ENCODE data around the gene GATA5.
"Not testable (repeated sequence)": the region's sequence is repeated elsewhere in the genome, so short reads cannot be mapped to it uniquely, and the experiment has no call there.

The GATA5 gene

DNA sequence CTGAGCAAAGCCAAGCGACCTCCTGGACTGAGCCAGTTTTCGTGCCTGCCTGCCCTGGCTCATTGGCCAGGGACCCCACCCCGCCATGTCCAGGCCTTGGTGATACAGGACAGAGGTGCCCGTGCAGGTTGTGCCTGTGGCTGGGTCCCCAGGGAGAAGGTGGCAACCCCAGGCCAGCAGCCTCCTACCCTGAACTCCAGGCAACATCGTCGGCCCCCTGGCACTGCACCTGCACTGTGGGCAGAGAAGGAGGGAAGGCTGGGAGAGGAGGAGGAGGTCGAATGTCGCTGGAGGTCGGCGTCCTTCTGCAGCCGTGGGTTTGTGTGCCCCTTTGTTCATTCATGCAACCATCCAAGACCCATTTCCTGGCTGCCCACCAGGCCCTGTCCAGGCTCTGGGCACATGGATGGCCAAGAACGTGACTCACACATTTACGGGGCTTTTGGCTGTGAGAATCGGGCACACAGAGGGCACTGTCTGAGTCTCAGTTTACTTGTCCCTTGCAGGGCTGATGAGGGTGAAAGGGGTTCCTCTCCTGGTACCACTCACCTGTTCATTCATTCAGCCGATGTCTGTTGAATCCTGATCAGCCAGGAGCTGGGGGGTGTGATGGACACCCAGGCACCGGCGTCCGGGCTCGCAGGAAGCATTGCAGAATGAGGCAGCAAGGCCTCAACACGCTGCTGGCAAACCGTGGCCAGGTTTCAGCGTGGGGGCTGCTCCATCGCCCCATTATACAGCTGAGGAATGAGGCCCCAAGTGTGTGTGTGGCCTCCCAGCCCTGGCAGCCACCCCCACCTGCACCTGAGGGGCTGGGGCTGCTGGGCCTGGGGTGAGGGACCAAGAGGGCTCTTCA is 46.1 kb downstream of the GATA5 start:
- DNase-seq (ENCODE audit: low spot score): no peak

DNA sequence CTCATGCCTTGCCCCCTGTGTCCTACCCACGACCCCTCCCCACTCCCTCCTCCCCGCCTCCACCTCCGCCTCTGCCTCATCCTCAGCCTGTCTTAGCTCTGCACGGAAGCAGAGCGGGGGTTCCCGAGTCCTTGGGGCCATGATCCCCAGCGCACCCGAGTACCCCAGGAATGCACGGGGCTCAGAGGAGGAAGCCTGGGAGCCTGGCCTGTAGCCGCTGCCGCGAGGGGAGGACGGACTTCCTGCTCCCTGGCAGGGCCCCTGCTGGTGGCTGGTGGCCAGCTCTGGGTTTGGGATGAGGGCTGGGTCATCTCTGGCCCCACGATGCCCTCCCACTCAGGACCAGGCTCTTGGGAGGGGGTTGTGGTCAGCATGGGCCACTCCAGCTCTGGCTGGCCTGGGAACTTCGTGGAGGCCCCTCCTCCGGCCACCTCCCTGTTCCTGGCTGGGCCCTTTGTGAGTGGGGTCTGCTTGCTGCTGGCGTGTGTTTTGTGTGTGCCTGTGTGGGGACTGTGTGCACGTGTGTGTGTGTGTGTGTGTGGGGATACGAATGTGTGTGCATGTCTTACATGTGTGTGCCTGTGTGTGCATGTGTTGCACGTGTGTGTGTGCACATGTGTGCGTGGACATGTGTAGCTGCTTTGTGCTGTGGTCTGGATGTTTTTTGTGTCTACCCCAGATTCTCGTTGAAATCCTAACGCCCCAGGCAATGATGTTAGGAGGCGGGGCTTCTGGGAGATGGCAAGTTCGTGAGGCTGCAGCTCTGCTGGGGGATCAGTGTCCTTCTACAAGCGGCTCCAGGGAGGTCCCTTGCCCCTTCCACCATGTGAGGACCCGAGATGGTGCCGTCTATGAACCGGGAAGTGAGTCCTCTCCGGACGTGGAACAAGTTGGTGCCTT is 47.1 kb downstream of the GATA5 start:
- no peak for DNase-seq (ENCODE audit: low spot score)

DNA sequence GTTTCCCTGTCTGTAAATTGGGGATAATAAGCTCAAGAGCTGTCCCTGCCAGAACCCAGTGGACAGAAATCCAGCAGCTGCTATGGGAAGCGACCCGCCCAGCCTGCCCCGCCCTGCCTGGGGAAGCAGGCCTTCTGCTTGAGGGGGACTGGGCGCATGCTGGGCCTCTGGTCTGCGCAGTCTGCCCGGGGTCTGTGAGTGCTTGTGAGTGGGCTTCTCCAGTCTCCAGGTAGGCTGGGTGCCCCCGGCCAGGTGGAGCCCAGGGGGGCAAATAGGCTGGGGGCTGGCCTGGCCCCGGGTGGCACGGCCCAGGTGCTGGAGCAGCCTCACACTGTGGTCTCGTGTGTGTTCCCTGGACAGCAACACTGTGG is 47.8 kb downstream of the GATA5 start:
- DNase-seq (ENCODE audit: low spot score): no peak

DNA sequence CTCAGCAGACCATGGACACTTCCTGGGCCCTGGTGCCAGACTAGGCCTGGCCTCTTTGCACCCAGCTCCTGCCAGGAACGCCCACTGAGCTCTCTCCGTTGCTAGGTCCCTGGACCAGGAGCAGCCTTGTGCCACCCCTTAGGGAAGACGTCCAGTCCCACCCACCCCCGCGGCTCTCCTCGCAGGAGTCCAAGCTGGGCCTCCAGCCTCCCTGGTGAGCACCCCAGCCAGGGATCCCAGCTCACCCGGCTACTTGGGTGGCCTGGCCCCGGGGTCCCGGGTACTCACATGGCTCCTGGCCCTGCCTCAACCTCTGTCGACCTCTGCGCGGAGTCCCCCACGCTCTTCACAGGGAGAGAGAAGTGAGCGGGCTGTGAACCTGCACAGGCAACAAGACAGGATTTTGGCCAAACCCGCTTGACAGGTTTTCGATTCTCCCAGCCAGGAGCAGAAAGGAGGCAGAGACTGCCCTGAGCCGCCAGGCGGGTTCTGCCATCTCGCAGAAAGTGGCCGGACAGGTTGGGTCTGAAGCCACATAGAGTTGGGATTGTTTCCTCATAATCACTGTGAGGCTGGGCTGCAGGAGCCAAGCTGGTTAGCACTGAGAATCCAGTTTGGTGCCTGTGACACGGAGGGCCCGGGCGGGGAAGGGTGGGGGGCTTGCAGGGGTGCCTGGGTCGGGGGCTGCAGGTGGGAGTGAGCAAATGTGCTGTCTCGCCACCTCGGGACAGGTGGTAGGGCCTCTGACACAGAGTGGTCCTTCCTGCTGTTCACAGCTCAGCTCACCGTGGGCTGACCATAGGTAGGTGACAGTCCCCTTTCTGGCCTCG is 48.4 kb downstream of the GATA5 start, which contains the start of gene RBBP8NL:
Gene RBBP8NL (minus strand): TSS at position 368 of the 830 bp plus-strand sequence. CDS start 7,892 bp downstream, outside the sequence.
- no peak for DNase-seq (ENCODE audit: low spot score)

DNA sequence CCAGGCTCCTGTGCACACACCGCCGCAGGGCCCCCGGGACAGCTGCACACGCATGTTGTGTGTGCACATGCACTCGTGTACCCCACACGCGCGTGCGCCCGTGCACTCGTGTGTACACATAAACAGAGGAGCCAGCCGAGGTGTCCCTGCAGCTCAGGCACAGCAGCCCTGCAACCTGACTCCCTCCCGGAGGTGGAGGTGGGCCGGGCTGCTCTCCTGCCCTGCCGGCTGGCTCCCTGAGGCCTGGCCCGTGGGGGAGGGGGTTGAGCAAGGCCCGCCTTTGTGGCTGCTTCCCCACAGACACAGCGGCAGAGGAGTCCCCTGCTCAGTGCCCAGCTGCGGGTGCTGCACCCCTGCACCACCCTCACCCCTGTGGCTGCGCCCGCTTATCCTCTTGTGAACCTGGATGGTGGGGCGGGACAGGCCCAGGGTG is 49.1 kb downstream of the GATA5 start:
- no peak for DNase-seq (ENCODE audit: low spot score)

DNA sequence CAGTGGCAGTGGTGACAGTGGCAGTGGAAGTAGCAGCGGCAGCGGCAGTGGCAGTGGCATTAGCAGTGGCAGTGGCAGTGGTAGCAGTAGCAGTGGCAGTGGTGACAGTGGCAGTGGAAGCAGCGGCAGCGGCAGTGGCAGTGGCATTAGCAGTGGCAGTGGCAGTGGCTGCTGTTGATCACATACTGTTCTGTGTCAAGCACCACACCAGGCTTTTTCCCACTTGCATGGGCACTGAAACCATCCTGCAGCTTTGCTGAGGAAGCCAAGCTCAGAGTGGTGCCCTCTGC is 49.8 kb downstream of the GATA5 start:
- DNase-seq (ENCODE audit: low spot score): not testable (repeated sequence)

DNA sequence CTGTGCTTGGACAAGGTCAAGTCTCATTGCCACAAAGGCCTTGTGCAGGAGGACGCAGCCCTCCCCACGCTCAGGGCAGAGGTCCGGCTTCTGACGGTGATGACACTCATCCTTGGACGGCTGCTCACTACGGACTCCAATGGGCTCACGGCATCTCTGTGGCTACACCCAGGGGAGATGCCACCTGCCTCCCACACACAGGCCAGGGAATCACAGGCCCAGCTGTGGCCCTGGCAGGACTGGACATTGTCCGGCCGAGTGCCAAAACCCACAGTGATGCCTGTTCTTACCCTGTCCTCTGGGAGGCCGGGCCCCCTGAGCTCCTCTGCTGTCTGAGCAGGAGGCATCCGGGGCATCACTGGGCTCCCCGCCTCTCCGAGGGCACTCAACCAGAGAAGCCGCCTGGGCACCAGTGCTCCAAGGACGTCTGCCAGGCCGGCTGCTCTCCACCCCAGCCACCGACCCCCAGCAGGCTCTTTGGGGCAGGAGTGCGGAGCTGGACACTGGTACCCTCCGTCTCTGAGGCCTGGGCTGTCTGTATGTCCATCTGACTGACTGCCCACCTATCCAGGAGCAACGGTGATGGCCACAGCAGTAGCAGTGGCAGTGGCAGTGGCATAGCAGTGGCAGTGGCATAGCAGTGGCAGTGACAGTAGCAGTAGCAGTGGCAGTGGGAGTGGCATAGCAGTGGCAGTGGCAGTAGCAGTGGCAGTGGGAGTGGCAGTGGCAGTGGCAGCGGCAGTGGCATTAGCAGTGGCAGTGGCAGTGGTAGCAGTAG is 50.3 kb downstream of the GATA5 start:
- no peak for DNase-seq (ENCODE audit: low spot score)

DNA sequence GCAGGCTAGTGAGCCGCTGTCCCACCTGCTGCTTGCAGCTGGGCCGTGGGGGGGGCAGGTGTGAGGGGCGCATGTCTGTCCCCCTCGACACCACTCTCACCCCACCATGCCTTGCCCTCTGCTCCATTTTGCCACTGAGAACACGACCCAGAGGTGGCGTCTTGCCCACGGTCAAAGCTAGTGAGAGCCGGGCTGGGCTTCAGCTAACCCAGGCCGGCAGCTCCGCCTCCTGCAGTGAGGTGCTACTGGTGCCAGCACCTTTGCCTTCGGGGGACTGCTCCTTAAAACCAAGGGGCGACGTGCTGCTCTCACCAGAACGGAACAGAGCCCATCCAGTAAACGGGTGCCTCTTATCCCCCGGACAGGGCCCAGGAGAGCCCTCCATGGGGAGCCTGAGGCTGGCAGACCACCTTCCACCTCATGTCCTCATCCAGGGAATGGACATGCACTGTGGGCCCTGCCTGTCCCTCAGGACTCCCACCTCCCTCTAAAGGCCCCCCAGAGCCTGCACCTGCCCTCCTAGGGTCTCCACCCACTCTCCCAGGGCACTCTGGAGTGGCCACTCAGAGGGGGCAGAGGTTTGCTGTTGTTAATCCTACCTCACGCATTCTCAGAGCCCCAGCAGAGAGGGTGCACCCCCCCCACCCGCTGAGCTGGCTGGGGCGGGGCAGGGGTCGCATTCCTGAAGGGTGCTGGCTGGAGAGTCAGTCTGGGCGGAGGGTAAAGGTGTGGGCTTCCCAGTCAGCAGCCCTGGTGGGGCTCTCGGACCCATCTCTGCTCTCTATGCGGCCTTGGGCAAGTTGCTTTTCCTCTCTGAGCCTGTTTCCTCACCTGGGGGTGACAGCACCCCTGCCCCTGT is 51.3 kb downstream of the GATA5 start:
- DNase-seq (ENCODE audit: low spot score): no peak

DNA sequence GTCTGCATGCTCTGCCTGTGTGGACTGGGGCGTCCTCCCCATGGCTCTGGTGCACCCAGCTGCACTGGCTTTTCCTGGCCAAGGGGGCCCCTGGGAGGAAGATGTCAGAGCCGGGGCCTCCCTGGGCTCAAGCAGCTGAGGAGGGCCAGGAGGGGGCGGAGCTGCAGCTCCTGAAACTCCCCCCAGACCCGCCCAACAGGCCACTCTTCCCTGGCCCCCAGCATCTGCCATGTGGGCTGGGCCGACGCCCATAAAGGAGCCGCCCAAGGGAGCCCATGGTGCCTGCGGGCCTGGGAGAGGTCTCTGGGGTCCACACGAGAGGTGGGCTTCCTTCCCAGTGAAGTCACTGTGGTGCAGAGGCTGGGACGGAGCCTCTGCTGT is 52.5 kb downstream of the GATA5 start:
- DNase-seq (ENCODE audit: low spot score): no peak

DNA sequence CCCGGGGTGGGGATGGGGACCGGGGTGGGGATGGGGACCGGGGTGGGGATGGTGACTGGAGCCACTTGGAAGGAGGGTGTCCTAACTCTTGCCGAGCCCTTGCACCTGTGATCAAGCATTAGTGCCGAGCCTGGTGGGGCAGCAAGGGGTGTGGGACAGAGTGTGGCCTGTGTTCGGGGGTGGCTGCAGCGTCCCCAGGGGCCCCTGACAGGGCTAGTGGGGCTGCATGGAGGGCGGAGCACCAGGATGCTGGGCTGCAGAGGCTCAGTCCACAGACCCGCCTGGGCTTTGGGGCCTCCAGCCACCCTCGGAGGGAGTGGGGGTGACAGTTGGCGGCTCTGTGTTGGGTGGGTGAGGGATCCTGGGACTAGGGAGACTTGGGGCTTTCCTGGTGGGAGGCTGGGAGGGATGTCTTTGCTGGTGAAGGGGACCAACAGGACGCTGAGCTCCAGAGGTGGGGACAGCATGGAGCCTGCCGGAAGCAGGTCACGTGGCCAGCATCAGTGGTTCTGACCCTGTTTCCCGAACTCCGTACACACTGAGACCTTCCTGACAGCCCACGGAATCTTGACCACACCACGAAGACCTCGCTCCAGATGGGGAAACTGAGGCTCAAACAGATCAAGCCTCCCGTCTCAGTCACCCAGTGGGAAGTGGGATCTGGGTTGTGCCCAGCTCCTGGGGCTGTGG is 53.0 kb downstream of the GATA5 start:
- no peak for DNase-seq (ENCODE audit: low spot score)

DNA sequence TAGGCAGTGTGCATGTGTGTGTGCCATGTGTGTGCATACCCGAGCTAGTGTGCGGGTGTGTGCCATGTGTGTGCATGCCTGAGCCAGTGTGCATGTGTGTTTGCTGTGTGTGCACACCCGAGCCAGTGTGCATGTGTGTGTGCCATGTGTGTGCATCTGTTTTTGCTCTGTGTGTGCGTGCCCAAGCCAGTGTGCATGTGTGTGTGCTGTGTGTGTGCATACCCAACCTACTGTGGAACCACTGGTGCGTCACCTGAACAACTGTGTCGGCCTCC is 54.1 kb downstream of the GATA5 start:
- no peak for DNase-seq (ENCODE audit: low spot score)

DNA sequence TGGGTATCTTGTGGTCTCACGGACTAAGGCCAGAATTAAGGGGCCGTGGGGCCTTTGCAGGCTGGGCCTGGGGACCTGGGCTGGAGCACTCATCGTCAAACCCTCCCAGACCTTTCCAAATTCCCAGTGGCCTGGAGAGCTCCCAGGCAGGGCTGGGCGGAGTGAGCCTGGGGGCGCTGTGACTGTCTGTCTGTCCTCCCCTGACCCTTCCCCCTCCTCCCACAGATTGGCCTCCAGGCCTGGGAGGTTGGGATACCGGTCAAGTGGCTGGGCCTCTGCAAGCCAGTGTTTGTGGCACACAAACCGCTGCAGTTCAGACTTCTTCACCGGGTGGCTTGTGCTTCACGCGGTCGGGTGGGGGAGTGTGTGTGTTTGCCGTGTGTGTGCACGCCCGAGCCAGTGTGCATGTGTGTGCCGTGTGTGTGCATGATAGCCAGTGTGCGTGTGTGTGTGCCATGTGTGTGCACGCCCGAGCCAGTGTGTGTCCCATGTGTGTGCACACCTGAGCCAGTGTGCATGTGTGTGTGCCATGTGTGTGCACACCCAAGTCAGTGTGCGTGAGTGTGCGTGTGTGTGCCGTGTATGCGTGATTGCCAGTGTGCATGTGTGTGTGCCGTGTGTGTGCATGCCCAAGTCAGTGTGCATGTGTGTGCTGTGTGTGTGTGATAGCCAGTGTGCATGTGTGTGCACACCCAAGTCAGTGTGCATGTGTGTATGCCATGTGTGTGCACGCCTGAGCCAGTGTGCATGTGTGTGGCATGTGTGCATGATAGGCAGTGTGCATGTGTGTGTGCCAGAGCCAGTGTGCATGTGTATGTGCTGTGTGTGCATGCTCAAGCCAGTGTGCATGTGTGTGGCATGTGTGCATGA is 54.7 kb downstream of the GATA5 start:
- DNase-seq (ENCODE audit: low spot score): no peak

DNA sequence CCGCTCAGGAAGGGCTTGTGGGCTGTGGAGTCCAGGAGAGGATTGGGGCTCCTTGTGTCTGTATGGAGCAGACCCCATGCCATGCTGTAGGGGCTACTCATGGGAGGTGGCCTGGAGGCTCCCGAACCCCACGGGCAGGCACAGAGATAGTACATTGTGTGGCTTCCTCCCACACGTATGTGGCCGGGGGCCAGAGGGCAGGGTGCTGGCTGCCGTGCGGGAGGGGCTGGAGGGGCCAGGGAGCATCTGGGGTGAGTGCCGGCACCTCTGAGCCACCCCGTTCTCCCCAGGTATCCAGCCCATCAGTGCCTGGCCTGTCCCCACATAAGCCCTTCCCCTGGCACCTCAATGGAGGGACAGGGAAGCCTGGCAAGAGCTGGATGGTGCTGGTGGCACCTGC is 56.0 kb downstream of the GATA5 start:
- DNase-seq (ENCODE audit: low spot score): no peak

DNA sequence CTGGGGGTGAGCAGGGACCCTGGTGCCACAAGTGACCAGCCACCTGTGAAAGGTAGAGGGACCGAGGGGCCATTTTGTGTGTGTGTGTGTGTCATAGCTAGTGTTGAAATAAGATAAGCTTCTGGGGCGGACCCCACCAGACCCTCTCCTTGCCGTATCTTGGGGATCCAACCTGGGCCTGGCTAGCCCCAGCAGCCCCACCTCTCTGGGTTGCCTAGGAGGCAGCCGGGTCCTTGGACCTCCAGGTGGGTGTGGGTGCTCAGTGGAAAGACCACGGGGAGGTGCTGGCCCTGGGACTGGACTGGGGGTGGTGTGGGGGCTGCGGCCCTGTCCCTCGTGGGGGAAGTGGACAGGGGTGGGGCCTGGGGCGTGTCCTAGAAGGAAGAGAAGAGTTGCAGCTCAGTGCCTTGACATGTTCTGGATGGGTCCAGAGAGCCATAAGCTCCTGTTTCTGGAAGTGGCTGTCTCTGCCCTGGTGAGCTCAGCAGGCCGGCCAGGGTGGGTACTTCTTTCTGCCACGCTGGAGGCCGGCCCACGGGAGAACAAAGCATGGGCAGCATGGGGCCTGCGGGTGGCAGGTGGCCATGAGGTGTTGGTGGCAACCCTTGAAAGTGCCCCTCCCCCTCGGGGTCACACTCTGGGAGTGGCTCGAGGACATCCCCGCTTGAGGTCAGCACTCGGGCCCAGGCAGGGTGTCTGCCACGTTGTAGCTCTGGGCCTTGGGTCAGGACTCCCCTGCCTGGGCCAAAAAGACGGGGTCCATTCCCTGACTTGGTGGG is 56.9 kb downstream of the GATA5 start:
- DNase-seq (ENCODE audit: low spot score): no peak

DNA sequence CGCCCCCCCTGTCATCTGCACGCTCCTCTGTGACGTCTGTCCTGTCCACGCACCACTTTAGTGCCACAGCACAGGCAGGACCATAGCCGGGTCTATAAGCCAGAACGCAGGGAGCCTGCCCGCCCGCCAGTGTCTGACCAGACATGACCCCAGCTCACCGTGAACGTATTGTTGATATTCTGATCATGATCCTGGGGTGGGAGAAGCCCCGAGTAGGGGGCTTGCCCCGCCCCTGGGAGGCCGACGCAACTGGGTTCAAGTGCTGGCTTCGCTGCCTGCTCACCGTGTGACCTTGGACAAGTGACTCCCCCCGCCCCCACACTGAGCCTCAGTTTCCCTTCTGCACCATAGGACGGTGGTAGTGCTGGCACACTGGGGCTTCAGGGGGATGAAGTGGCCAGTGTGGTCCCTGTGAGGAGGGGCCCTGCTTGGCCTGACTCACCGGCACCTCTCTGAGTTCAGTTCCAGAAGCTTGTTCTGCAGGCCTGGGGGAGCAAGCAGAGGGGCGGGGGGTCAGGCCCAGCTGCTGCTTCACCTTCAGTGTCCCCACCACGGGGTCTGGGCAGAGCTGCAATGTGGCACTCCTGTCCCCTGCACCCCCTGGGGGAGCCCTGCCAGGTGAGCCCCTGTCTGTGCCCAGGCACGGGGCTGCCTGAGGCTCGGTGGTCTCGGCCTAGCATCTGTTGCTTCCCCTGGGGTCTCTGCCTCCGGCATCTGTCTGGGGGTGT is 57.6 kb downstream of the GATA5 start:
- DNase-seq (ENCODE audit: low spot score): no peak

DNA sequence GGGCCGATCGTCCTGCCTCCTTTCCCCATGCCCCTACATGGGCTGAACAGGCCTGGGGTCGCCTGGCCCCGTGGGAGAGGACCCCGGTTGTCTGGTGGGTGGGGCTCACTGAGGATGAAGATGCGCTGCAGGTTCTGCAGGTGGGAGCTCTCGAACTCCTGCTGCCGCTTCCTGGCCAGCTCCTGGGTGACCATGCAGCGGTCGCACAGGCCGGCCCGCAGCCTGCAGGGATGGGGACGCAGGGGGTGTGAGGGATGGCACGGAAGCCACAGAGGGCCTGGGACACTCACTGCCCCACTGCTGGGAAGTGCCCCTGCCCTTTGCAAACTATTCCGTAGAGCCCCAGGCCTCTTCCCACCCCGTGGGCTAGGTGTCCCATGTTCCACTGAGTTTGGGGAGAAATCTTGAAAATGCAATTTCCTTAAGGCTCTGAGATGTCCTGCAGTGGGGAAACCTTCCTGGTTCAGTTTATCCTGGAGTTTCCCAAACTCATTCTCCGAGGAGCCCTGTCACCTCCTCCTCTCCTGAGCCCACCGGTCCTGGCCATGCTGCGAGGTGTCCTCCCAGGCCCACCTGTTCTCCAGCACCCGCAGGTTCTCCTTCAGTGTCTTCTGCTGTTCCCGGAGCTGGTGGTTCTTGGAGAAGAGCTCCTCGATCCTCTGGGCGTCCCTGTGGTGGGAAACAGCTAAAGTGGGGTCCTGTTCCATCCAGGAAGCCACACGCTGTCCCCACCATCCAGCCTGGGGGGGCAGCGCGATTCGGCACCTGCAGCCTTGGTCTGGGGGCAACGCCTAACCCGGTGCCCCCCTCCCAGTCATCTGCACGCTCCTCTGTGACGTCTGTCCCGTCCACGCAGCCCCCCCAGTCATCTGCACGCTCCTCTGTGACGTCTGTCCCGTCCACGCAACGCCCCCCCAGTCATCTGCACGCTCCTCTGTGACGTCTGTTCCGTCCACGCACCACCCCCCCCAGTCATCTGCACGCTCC is 58.9 kb downstream of the GATA5 start:
- DNase-seq (ENCODE audit: low spot score): no peak
